Measurements from ENCODE around the gene ARPC1A. TPM values are rescaled to one million over a fixed set of nuclear protein-coding genes. Genes with fewer than 3 reads are reported as not detected.

ARPC1A gene
- total and polyA plus RNA-seq, 2 of the 8 experiments (the other 6 are each of a cell fraction or from before 2014, with no cell fraction given) = 123 to 155 TPM

DNA sequence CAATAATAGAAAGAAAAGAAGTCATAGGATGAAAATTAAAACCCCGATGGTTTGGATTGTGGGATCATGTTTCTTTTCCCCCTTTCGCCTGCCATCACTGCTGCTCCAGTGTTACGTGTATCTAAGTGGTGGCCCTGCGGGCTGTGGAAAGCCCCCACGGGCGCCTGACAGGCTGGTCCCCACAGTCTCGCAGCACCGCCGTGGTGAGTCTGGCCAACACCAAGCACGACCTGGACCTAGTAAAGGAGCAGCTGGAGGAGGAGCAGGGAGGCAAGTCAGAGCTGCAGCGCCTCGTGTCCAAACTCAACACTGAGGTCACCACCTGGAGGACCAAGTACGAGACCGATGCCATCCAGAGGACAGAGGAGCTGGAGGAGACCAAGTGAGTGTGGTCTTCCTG lies 33.6 kb upstream of the ARPC1A start:
- WGBS, 2 experiments (ENCODE audit: extremely low coverage in 1 of 2, insufficient coverage in 1 of 2, insufficient read length in 1 of 2, insufficient replicate concordance in 2 of 2, low coverage in 1 of 2, low lambda C conversion rate in 2 of 2, missing lambda C conversion rate in 1 of 2) = 91% methylated on average over 14 of the region's 14 CpGs; no CpG with 5 or more reads in 1 of the 2 experiments
- no peak overlapping the region for H3K27ac ChIP-seq (ENCODE audit: low read depth, low read length)
- no peak overlapping the region for H3K23ac ChIP-seq (ENCODE audit: insufficient read length)
- no peaks in the 10 kb centered on the region for H3K79me2 ChIP-seq (ENCODE audit: control insufficient read depth in 1 of 2, insufficient read depth in 2 of 2, low read length in 2 of 2)
- H3K23me2 ChIP-seq (ENCODE audit: low read depth, low read length) = no peaks in the 10 kb centered on the region
- H4K5ac ChIP-seq (ENCODE audit: insufficient read length, low read depth, low read length) = no peak overlapping the region
- H3K18ac ChIP-seq (ENCODE audit: extremely low read depth, low read length) = no peak overlapping the region
- no peaks in the 10 kb centered on the region for H3K27me3 ChIP-seq (replicated peaks in 1 of 4; ENCODE audit: control insufficient read depth in 3 of 4, extremely low read depth in 1 of 4, insufficient read depth in 3 of 4, low read length in 3 of 4)
- ChIA-PET CTCF (ENCODE audit: partially characterized antibody) (interaction anchor here (0.6 to 2.2 kb wide), 2 partner anchors 9 to 245 kb away, joined by 3 to 5 read pairs; no protein-coding TSS in a partner anchor), POLR2A (ENCODE audit: partially characterized antibody) (no interaction called here)
- no peak overlapping the region for H2BK5ac ChIP-seq (ENCODE audit: low read depth, low read length)
- no peaks in the 10 kb centered on the region for H3K79me1 ChIP-seq (ENCODE audit: low read depth, low read length)
- H3K4me3 ChIP-seq (ENCODE audit: extremely low read depth in 1 of 4, insufficient read depth in 2 of 4, low read depth in 3 of 4, low read length in 4 of 4) = no peak overlapping the region
- no peak overlapping the region for H2BK15ac ChIP-seq (ENCODE audit: low read length)
- H3K9me3 ChIP-seq (ENCODE audit: insufficient read depth in 2 of 2, low read depth in 1 of 2, low read length in 1 of 2) = no peaks in the 10 kb centered on the region
- H4K91ac ChIP-seq (replicated peaks; ENCODE audit: insufficient read length, low read length) = no peak overlapping the region
- no peak overlapping the region for H3K4ac ChIP-seq (replicated peaks; ENCODE audit: insufficient read length, low read depth, low read length)
- H2BK12ac ChIP-seq (ENCODE audit: low read depth, low read length) = no peak overlapping the region
- no peak overlapping the region for H2BK20ac ChIP-seq (ENCODE audit: low read length)
- no peaks in the 10 kb centered on the region for H3K36me3 ChIP-seq (ENCODE audit: control insufficient read depth in 2 of 4, insufficient read depth in 4 of 4, low read length in 3 of 4)
- no peak overlapping the region for H2BK120ac ChIP-seq (replicated peaks; ENCODE audit: low read depth, low read length)
- peaks cover 0 to 4% (median 0%) of the 10 kb centered on the region in 4 experiments; a peak in 1 of 7 replicates for H3K4me1 ChIP-seq (replicated peaks in 1 of 4; ENCODE audit: control insufficient read depth in 3 of 4, insufficient read depth in 4 of 4, low read length in 3 of 4)
- H2AK5ac ChIP-seq (ENCODE audit: low read depth, low read length) = no peak overlapping the region
- no peak overlapping the region for H3K56ac ChIP-seq (replicated peaks; ENCODE audit: insufficient read length, low read depth, low read length)
- H4K8ac ChIP-seq (ENCODE audit: extremely low read depth, insufficient read depth, low read length) = peak overlapping the region; percentile 25; the same call in 1 of the 2 replicates
- DNase-seq (ENCODE audit: low read depth in 1 of 2, low spot score in 2 of 2) = no peak
- no peak overlapping the region for H3K9ac ChIP-seq (replicated peaks in 1 of 4; ENCODE audit: extremely low read depth in 1 of 4, low read depth in 3 of 4, low read length in 3 of 4)
- H4K20me1 ChIP-seq (replicated peaks in 1 of 2; ENCODE audit: control insufficient read depth in 1 of 2, insufficient read depth in 2 of 2, low read length in 2 of 2) = no peaks in the 10 kb centered on the region
- H3K4me2 ChIP-seq (ENCODE audit: insufficient read depth in 1 of 2, low read depth in 2 of 2, low read length in 2 of 2) = no peak overlapping the region
- no peak for FAIRE-seq
- no peak overlapping the region for H3K14ac ChIP-seq (ENCODE audit: insufficient read length)
- H2AFZ ChIP-seq (ENCODE audit: low read length) = no peak overlapping the region
- TF ChIP-seq, protein P1, sequence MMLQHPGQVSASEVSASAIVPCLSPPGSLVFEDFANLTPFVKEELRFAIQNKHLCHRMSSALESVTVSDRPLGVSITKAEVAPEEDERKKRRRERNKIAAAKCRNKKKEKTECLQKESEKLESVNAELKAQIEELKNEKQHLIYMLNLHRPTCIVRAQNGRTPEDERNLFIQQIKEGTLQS (IDR thresholded peaks at IDR 0.05; ENCODE audit: insufficient read depth, low read depth, low read length) = no peak
